Measurements from ENCODE around the gene ADAMTS8. TPM values are rescaled to one million over a fixed set of nuclear protein-coding genes. Genes with fewer than 3 reads are reported as not detected.

ADAMTS8 gene
- total RNA-seq, 1 experiment from 2014 or later = 0.07 TPM

DNA sequence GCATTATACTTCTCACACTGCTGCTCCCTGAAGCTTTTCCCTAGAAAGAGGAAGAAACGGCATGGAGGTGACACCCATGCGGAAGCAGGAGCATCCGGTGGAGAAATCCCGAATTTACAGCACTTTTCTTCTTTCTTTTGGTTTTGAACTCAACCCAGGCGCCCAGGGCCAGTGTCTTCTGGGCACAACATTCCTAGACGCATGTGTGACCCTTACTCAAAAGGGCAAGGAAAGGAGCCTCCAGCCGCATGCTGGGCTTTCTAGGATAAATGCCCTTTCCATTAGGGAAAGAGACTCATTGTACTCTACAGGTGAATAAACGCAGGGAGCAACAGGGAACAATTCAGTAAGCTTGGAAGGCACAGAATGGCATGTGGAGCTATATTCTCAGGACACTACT is 19.5 kb downstream of the ADAMTS8 start:
- intact Hi-C loops (cut with micrococcal nuclease) = no loop called here
- H3K9me2 ChIP-seq (ENCODE audit: insufficient read depth) = no peaks in the 10 kb centered on the region
- no peaks in the 10 kb centered on the region for H3K79me2 ChIP-seq (ENCODE audit: insufficient read depth, low read length)
- TF ChIP-seq POLR2AphosphoS5 (IDR thresholded peaks at IDR 0.05; ENCODE audit: low read depth, low read length) (no peak), REST (IDR thresholded peaks at IDR 0.05; ENCODE audit: low read depth) (no peak), POLR2A (IDR thresholded peaks at IDR 0.05; ENCODE audit: borderline replicate concordance, extremely low read depth, insufficient read depth, insufficient read length) (no peak), ELF1 (IDR thresholded peaks at IDR 0.05; ENCODE audit: borderline replicate concordance, low read depth) (no peak), EZH2phosphoT487 (IDR thresholded peaks at IDR 0.05; ENCODE audit: borderline replicate concordance) (no peak), CTCF (IDR thresholded peaks at IDR 0.05 in 2 of 3, conservative IDR thresholded peaks at IDR 0.05 in 1 of 3; ENCODE audit: borderline replicate concordance in 1 of 3, insufficient read depth in 1 of 3, low read depth in 2 of 3, low read length in 2 of 3) (no peak), EZH2 (IDR thresholded peaks at IDR 0.05) (no peak), FOSL1 (IDR thresholded peaks at IDR 0.05; ENCODE audit: low read depth) (no peak), JUND (IDR thresholded peaks at IDR 0.05) (no peak), SIN3A (IDR thresholded peaks at IDR 0.05; ENCODE audit: low read depth) (no peak), YY1 (IDR thresholded peaks at IDR 0.05; ENCODE audit: extremely low read depth, insufficient replicate concordance, low read depth, low read length) (no peak), ZFX (IDR thresholded peaks at IDR 0.05) (no peak), RAD21 (IDR thresholded peaks at IDR 0.05; ENCODE audit: low read depth) (no peak), CBX3 (IDR thresholded peaks at IDR 0.05; ENCODE audit: low read depth) (no peak), SP1 (IDR thresholded peaks at IDR 0.05; ENCODE audit: low read depth) (no peak)
- TF ChIP-seq, protein P1, sequence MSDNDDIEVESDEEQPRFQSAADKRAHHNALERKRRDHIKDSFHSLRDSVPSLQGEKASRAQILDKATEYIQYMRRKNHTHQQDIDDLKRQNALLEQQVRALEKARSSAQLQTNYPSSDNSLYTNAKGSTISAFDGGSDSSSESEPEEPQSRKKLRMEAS (IDR thresholded peaks at IDR 0.05) = no peak
- no peaks in the 10 kb centered on the region for H4K20me1 ChIP-seq (ENCODE audit: insufficient read depth)
- RAD21 ChIA-PET (ENCODE audit: low non-redundant PET in 1 of 2, low total read pairs in 2 of 2, uncharacterized antibody in 2 of 2, unreplicated experiment in 2 of 2) = no interaction called here
- DNase-seq (ENCODE audit: low read depth, low spot score) = no peak
- H3K9me3 ChIP-seq (ENCODE audit: control insufficient read depth in 1 of 2, insufficient read depth in 1 of 2, low read depth in 1 of 2, low read length in 2 of 2) = no peaks in the 10 kb centered on the region
- no peak overlapping the region for H3K9ac ChIP-seq (ENCODE audit: low read length)
- no peak overlapping the region for H3K27ac ChIP-seq (ENCODE audit: low read depth, low read length)
- H3K4me2 ChIP-seq (ENCODE audit: low read length) = no peak overlapping the region
- no peaks in the 10 kb centered on the region for H3K36me3 ChIP-seq (ENCODE audit: control insufficient read depth in 1 of 2, insufficient read depth in 2 of 2, low read length in 2 of 2)
- CTCF ChIA-PET = no interaction called here
- H3K27me3 ChIP-seq (ENCODE audit: insufficient read depth, low read length) = peaks cover 12% of the 10 kb centered on the region; the same call in 1 of the 2 replicates
- no TSS peak for BruUV-seq (replicated peaks)
- no peak overlapping the region for H3K4me3 ChIP-seq (replicated peaks in 1 of 2; ENCODE audit: low read depth in 1 of 2, low read length in 2 of 2)
- POLR2A ChIA-PET = no interaction called here
- H2AFZ ChIP-seq (ENCODE audit: low read depth, low read length, poor library complexity, severe bottlenecking) = no peak overlapping the region
- ATAC-seq = no peak
- peaks cover 0 to 7% of the 10 kb centered on the region in 2 experiments; a peak in 2 of 4 replicates for H3K4me1 ChIP-seq (ENCODE audit: control insufficient read depth in 1 of 2, insufficient read depth in 2 of 2, low read length in 2 of 2)

Measured in HCT116 (cell line).